ENCODE results near the gene HTR3E. TPM values are rescaled to one million over a fixed set of nuclear protein-coding genes. Genes with fewer than 3 reads are reported as not detected.
A peak's percentile ranks its signal among the peaks of the same experiment; 100 is the strongest.

HTR3E gene
- total RNA-seq, 3 donors from 2014 or later = not detected

DNA sequence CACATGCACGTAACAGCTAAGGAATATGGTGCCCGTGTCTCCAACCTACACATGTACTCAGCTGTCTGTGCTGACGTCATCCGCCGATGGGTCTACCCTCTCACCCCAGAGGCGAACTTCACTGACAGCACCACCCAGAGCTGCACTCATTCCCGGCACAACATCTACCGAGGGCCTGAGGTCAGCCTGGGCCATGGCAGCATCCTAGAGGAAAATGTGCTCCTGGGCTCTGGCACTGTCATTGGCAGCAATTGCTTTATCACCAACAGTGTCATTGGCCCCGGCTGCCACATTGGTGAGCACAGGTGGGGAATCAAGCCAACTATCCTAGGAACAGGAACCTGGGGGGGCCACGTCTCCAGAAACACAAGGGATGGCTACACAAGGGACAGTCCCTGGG is 43.6 kb downstream of the HTR3E start:
- H3K4me3 ChIP-seq = no peak overlapping the region
- intact Hi-C loops (cut with DNase I; ENCODE audit: low total_unique reads) = no loop called here
- H3K27me3 ChIP-seq = no peaks in the 10 kb centered on the region
- DNase-seq (ENCODE audit: low spot score in 2 of 2) = no peak
- H3K27ac ChIP-seq = no peak overlapping the region
- TF ChIP-seq POLR2A (IDR thresholded peaks at IDR 0.05) (no peak), POLR2AphosphoS5 (IDR thresholded peaks at IDR 0.05) (no peak)
- TF ChIP-seq, protein P1, sequence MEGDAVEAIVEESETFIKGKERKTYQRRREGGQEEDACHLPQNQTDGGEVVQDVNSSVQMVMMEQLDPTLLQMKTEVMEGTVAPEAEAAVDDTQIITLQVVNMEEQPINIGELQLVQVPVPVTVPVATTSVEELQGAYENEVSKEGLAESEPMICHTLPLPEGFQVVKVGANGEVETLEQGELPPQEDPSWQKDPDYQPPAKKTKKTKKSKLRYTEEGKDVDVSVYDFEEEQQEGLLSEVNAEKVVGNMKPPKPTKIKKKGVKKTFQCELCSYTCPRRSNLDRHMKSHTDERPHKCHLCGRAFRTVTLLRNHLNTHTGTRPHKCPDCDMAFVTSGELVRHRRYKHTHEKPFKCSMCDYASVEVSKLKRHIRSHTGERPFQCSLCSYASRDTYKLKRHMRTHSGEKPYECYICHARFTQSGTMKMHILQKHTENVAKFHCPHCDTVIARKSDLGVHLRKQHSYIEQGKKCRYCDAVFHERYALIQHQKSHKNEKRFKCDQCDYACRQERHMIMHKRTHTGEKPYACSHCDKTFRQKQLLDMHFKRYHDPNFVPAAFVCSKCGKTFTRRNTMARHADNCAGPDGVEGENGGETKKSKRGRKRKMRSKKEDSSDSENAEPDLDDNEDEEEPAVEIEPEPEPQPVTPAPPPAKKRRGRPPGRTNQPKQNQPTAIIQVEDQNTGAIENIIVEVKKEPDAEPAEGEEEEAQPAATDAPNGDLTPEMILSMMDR (IDR thresholded peaks at IDR 0.05) = no peak
- H3K36me3 ChIP-seq = peaks cover 7% of the 10 kb centered on the region
- H3K4me1 ChIP-seq = peaks cover 0 to 7% of the 10 kb centered on the region in 2 donors
- H3K9me3 ChIP-seq = no peaks in the 10 kb centered on the region

DNA sequence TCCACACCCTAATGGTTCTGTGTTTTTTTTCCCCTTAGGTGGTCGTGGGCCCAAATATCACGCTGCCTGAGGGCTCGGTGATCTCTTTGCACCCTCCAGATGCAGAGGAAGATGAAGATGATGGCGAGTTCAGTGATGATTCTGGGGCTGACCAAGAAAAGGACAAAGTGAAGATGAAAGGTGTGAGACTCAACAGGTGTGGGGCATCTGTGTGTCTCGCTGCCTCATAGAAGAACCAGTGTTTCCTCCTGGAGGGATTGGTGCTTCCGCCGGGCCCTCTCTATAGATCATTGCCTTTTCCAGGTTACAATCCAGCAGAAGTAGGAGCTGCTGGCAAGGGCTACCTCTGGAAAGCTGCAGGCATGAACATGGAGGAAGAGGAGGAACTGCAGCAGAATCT is 45.3 kb downstream of the HTR3E start:
- TF ChIP-seq POLR2A (IDR thresholded peaks at IDR 0.05) = no peak
- no peak for TF ChIP-seq POLR2AphosphoS5 (IDR thresholded peaks at IDR 0.05)
- TF ChIP-seq, protein P1 (IDR thresholded peaks at IDR 0.05) = no peak
- no peak overlapping the region for H3K27ac ChIP-seq
- DNase-seq (ENCODE audit: low spot score in 2 of 2) = no peak
- peaks cover 7% of the 10 kb centered on the region for H3K36me3 ChIP-seq
- no peaks in the 10 kb centered on the region for H3K27me3 ChIP-seq
- intact Hi-C loops (cut with DNase I; ENCODE audit: low total_unique reads) = no loop called here
- H3K4me1 ChIP-seq = no peaks in the 10 kb centered on the region
- no peak overlapping the region for H3K4me3 ChIP-seq
- H3K9me3 ChIP-seq = no peaks in the 10 kb centered on the region

DNA sequence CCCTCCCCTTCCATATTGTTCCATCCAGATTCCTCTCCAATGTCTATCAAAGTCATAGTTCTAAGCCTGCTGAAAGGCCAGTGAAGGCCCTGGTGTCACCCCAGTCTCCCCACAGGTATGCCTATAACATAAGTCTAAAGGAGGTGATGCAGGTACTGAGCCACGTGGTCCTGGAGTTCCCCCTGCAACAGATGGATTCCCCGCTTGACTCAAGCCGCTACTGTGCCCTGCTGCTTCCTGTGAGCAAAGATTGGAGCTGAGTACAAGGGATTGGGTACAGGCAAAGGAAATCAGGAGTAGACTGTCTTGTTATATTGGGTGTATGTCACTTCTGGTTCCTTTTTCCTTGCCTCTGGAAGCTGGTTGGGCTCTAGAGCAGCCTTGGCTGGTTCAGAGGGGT is 46.5 kb downstream of the HTR3E start:
- intact Hi-C loops (cut with DNase I; ENCODE audit: low total_unique reads) = no loop called here
- H3K36me3 ChIP-seq = peaks cover 7% of the 10 kb centered on the region
- no peak overlapping the region for H3K4me3 ChIP-seq
- no peaks in the 10 kb centered on the region for H3K27me3 ChIP-seq
- no peaks in the 10 kb centered on the region for H3K9me3 ChIP-seq
- DNase-seq (ENCODE audit: low spot score in 2 of 2) = no peak
- H3K4me1 ChIP-seq = no peaks in the 10 kb centered on the region
- TF ChIP-seq POLR2A (IDR thresholded peaks at IDR 0.05) (no peak), POLR2AphosphoS5 (IDR thresholded peaks at IDR 0.05) (no peak)
- TF ChIP-seq, protein P1 (IDR thresholded peaks at IDR 0.05) = no peak
- peak overlapping the region in 1 of 2 donors; percentile 19 for H3K27ac ChIP-seq

DNA sequence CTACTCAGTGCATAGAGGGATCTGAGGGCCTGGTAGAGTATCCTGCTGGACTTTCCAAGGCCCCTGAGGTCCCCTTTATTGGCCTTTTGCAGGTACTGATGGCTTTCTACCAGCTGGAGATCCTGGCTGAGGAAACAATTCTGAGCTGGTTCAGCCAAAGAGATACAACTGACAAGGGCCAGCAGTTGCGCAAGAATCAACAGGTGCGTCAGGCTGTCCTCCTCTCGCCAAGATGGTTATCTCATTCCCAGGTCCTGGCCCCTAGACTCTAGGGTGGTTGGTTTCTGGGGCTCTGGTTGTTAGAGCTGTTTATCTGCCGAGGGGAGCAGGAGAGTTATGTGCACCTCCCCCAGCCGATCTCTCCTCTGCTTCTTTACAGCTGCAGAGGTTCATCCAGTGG is 47.6 kb downstream of the HTR3E start:
- no peak for DNase-seq (ENCODE audit: low spot score in 2 of 2)
- intact Hi-C loops (cut with DNase I; ENCODE audit: low total_unique reads) = no loop called here
- no peaks in the 10 kb centered on the region for H3K27me3 ChIP-seq
- peaks cover 7% of the 10 kb centered on the region for H3K36me3 ChIP-seq
- no peak overlapping the region for H3K4me3 ChIP-seq
- H3K27ac ChIP-seq = peak overlapping the region; percentile 13 to 50
- H3K4me1 ChIP-seq = no peaks in the 10 kb centered on the region
- TF ChIP-seq POLR2A (IDR thresholded peaks at IDR 0.05) (no peak), POLR2AphosphoS5 (IDR thresholded peaks at IDR 0.05) (no peak)
- TF ChIP-seq, protein P1 (IDR thresholded peaks at IDR 0.05) = no peak
- no peaks in the 10 kb centered on the region for H3K9me3 ChIP-seq

DNA sequence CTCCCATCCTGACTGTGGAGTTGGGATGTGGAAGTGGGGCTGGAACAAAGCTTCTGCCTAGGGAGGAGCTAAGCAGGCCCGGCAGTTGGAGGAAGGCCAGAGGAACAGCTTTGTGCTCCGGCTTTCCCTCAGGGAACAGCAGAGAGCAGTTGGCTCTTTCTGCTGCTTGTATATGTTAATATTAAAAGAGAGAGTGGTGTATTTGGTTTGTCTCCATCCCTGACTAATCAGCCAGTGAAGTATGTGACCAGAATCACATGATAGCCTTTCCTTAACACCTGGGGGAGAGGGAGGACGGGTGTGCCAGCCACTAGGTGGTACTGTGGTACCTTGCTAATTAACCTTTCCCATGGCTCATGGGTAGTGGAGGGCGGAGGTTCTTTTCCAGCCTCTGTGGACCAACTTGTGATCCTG is 48.3 kb downstream of the HTR3E start:
- no peak for TF ChIP-seq POLR2A (IDR thresholded peaks at IDR 0.05)
- TF ChIP-seq, protein P1 (IDR thresholded peaks at IDR 0.05) = peak in 2 of 3 donors; percentile 32 to 62
- no peak for TF ChIP-seq POLR2AphosphoS5 (IDR thresholded peaks at IDR 0.05)
- no peaks in the 10 kb centered on the region for H3K9me3 ChIP-seq
- H3K27me3 ChIP-seq = no peaks in the 10 kb centered on the region
- no peaks in the 10 kb centered on the region for H3K4me1 ChIP-seq
- H3K36me3 ChIP-seq = peaks cover 7% of the 10 kb centered on the region
- peak; percentile 53 to 76 for DNase-seq (ENCODE audit: low spot score in 2 of 2)
- intact Hi-C loops (cut with DNase I; ENCODE audit: low total_unique reads) = no loop called here
- H3K27ac ChIP-seq = peak overlapping the region; percentile 13 to 50
- H3K4me3 ChIP-seq = no peak overlapping the region
